MM.1S (cell line): ENCODE data around the gene SUSD3.

ENCODE experiments used
- DNase-seq: peaks from one replicate; pipeline ENCODE4 v3.0.0-alpha.2; 2015
- H2AFZ ChIP-seq: fragments of 300-600 bp; sonication (generic); 2 replicates; pipeline ENCODE4 v1.6.0; 2016; ENCODE audit warnings: antibody characterized with exemption, low read length
- H3F3A ChIP-seq: fragments of 300-600 bp; sonication (generic); 2 replicates; pipeline ENCODE4 v1.6.1; 2016; ENCODE audit warnings: mild to moderate bottlenecking, antibody characterized with exemption, low read length, moderate library complexity, mixed read lengths; ENCODE audit not compliant: insufficient read depth
- H3K27ac ChIP-seq: fragments of 300-600 bp; sonication (generic); 2 replicates; pipeline ENCODE4 v1.5.1; 2016; ENCODE audit warnings: mild to moderate bottlenecking, low read length
- H3K27me3 ChIP-seq: fragments of 300-600 bp; sonication (generic); replicated peaks from 2 replicates; pipeline ENCODE4 v1.6.0; 2016; ENCODE audit warnings: low read length; ENCODE audit not compliant: insufficient read depth
- H3K36me3 ChIP-seq: fragments of 300-600 bp; sonication (generic); replicated peaks from 2 replicates; pipeline ENCODE4 v1.6.1; 2016; ENCODE audit warnings: mild to moderate bottlenecking, low read length, mixed read lengths; ENCODE audit not compliant: insufficient read depth
- H3K4me1 ChIP-seq: fragments of 300-600 bp; sonication (generic); 2 replicates; pipeline ENCODE4 v1.6.1; 2016; ENCODE audit warnings: low read length, mixed read lengths
- H3K4me2 ChIP-seq: fragments of 300-600 bp; sonication (generic); 2 replicates; pipeline ENCODE4 v1.6.0; 2016; ENCODE audit warnings: low read depth, low read length
- H3K4me3 ChIP-seq: fragments of 300-600 bp; sonication (generic); 2 replicates; pipeline ENCODE4 v1.5.1; 2016; ENCODE audit warnings: low read length, mixed read lengths
- H3K79me2 ChIP-seq: fragments of 300-600 bp; sonication (generic); 2 replicates; pipeline ENCODE4 v1.6.1; 2016; ENCODE audit warnings: mixed run types, low read length, mixed read lengths
- H3K9ac ChIP-seq: fragments of 300-600 bp; sonication (generic); 2 replicates; pipeline ENCODE4 v1.6.1; 2016; ENCODE audit warnings: low read length, mixed read lengths
- H3K9me2 ChIP-seq: fragments of 300-600 bp; sonication (generic); replicated peaks from 2 replicates; pipeline ENCODE4 v1.6.1; 2016; ENCODE audit warnings: mild to moderate bottlenecking, low read length, mixed read lengths; ENCODE audit not compliant: insufficient read depth
- H3K9me3 ChIP-seq: fragments of 300-600 bp; sonication (generic); replicated peaks from 2 replicates; pipeline ENCODE4 v1.6.1; 2016; ENCODE audit warnings: mild to moderate bottlenecking, low read length, mixed read lengths; ENCODE audit not compliant: insufficient read depth
- H4K20me1 ChIP-seq: fragments of 300-600 bp; sonication (generic); 2 replicates; pipeline ENCODE4 v1.6.1; 2016; ENCODE audit warnings: mild to moderate bottlenecking, low read length, moderate library complexity, mixed read lengths; ENCODE audit not compliant: insufficient read depth
- CTCF ChIP-seq: fragments of 300-600 bp; sonication (generic); IDR thresholded peaks from 2 replicates; pipeline ENCODE4 v1.5.1; 2016; ENCODE audit warnings: antibody characterized with exemption, low read length, mixed read lengths
- EZH2 ChIP-seq: fragments of 300-600 bp; sonication (generic); optimal IDR thresholded peaks from 2 replicates; pipeline ENCODE3; 2017; ENCODE audit warnings: low read depth, mild to moderate bottlenecking, antibody characterized with exemption, low read length, mixed read lengths
- EZH2phosphoT487 ChIP-seq: fragments of 300-600 bp; sonication (generic); IDR thresholded peaks from 2 replicates; pipeline ENCODE4 v1.6.1; 2018; ENCODE audit warnings: antibody characterized with exemption, low read length

SUSD3 gene

GRCh38 chr9:93071464-93071863, 13.0 kb downstream of the SUSD3 start:
- Histone ChIP-seq H4K20me1 (no peaks in the 10 kb centered on the region), H3K36me3 (no peaks in the 10 kb centered on the region), H3K9ac (no peak overlapping the region), H3K27ac (no peak overlapping the region), H3K4me1 (peaks cover 12% of the 10 kb centered on the region), H3K4me2 (no peak overlapping the region), H3K79me2 (no peaks in the 10 kb centered on the region), H3K27me3 (no peaks in the 10 kb centered on the region), H3K4me3 (no peak overlapping the region), H3K9me3 (no peaks in the 10 kb centered on the region), H3F3A (no peaks in the 10 kb centered on the region), H2AFZ (no peak overlapping the region), H3K9me2 (no peaks in the 10 kb centered on the region)
- TF ChIP-seq CTCF (no peak), EZH2 (no peak), EZH2phosphoT487 (no peak)
- no peak for DNase-seq

- Histone ChIP-seq H3K27ac (peak overlapping the region; percentile 45; the same call in 1 of the 2 replicates), H2AFZ (0 out of 2 replicates have a peak overlapping the region, but pooled peaks have one; percentile 46), H3K4me2 (peak overlapping the region; percentile 10; the same call in 1 of the 2 replicates)
These were observed 13.9 kb downstream of the SUSD3 start for GRCh38 chr9:93072383-93072795.

GRCh38 chr9:93076101-93076791, 17.7 kb downstream of the SUSD3 start:
- no peaks in the 10 kb centered on the region for H3K9me3 ChIP-seq
- peaks cover 12% of the 10 kb centered on the region for H3K4me1 ChIP-seq
- no peaks in the 10 kb centered on the region for H3K79me2 ChIP-seq
- TF ChIP-seq EZH2phosphoT487, result no peak
- no peak for TF ChIP-seq EZH2
- no peak for TF ChIP-seq CTCF
- no peak overlapping the region for H3K4me2 ChIP-seq
- H3K9ac ChIP-seq, result no peak overlapping the region
- no peak overlapping the region for H2AFZ ChIP-seq
- no peaks in the 10 kb centered on the region for H3F3A ChIP-seq
- DNase-seq, result no peak
- no peaks in the 10 kb centered on the region for H4K20me1 ChIP-seq
- no peaks in the 10 kb centered on the region for H3K9me2 ChIP-seq
- H3K27ac ChIP-seq, result no peak overlapping the region
- H3K36me3 ChIP-seq, result no peaks in the 10 kb centered on the region
- no peaks in the 10 kb centered on the region for H3K27me3 ChIP-seq
- H3K4me3 ChIP-seq, result no peak overlapping the region

More at GRCh38 chr9:93072383-93072795, 13.9 kb downstream of the SUSD3 start:
- no peaks in the 10 kb centered on the region for H3K9me3 ChIP-seq
- no peak overlapping the region; the same call in 1 of the 2 replicates for H3K4me3 ChIP-seq
- H4K20me1 ChIP-seq, result no peaks in the 10 kb centered on the region
- DNase-seq, result peak; percentile 59
- H3F3A ChIP-seq, result no peaks in the 10 kb centered on the region
- no peaks in the 10 kb centered on the region for H3K79me2 ChIP-seq
- peaks cover 12% of the 10 kb centered on the region for H3K4me1 ChIP-seq
- H3K9me2 ChIP-seq, result no peaks in the 10 kb centered on the region
- TF ChIP-seq EZH2 (no peak), EZH2phosphoT487 (no peak), CTCF (no peak)
- H3K9ac ChIP-seq, result no peak overlapping the region
- H3K27me3 ChIP-seq, result no peaks in the 10 kb centered on the region
- H3K36me3 ChIP-seq, result no peaks in the 10 kb centered on the region
